Activated CD8-positive, alpha-beta T cell treated with anti-CD3 and anti-CD28 coated beads for 36 hours (primary cell): Measurements from ENCODE around the gene RAD51B. TPM values are rescaled to one million over a fixed set of nuclear protein-coding genes. Genes with fewer than 3 reads are reported as not detected.

Source experiments
- ATAC-seq: fragments of 200-7000 bp; cut with Tn5 transposase; one replicate; pipeline ENCODE4 v1.10.0; 2021; ENCODE audit warnings: mild to moderate bottlenecking, moderate library complexity
- CTCF ChIA-PET: fragments of 350-600 bp; sonication (Branson Sonifier 250); formaldehyde crosslinking; loops from one replicate; lab custom pipeline; 2021; ENCODE audit warnings: antibody characterized with exemption; lab: Charles Lee
- POLR2A ChIA-PET: fragments of 350-600 bp; sonication (Branson Sonifier 250); formaldehyde crosslinking; loops from one replicate; lab custom pipeline; 2021; ENCODE audit warnings: antibody characterized with exemption; lab: Charles Lee
- DNase-seq: peaks from one replicate; pipeline ENCODE4 v3.0.0-alpha.2; 2020
- H3K27ac Mint-ChIP-seq: one replicate; pipeline ENCODE4 v1.8.0; 2021; ENCODE audit warnings: mild to moderate bottlenecking, mixed read lengths
- H3K27me3 Mint-ChIP-seq: one replicate; pipeline ENCODE4 v1.8.0; 2021; ENCODE audit warnings: mixed read lengths
- H3K36me3 Mint-ChIP-seq: one replicate; pipeline ENCODE4 v1.8.0; 2021; ENCODE audit warnings: low read depth, mixed read lengths
- H3K4me1 Mint-ChIP-seq: one replicate; pipeline ENCODE4 v1.8.0; 2021; ENCODE audit warnings: low read depth, mixed read lengths
- H3K4me3 Mint-ChIP-seq: one replicate; pipeline ENCODE4 v1.8.0; 2021; ENCODE audit warnings: mild to moderate bottlenecking, moderate library complexity, mixed read lengths
- H3K9me3 Mint-ChIP-seq: one replicate; pipeline ENCODE4 v1.8.0; 2021; ENCODE audit warnings: mixed read lengths
- CTCF ChIP-seq: fragments of 200-600 bp; IDR thresholded peaks from one replicate; pipeline ENCODE4 v1.8.0; 2022; ENCODE audit warnings: antibody characterized with exemption, mild to moderate bottlenecking
- intact Hi-C: fragments of 100-400 bp; cut with micrococcal nuclease; formaldehyde crosslinking; loops from one replicate; pipeline ENCODE4 v1.10.0; 2022
- total RNA-seq, 2 experiments: library from RNA; stranded (reverse); gene quantifications; one replicate each; pipeline ENCODE4 v1.2.3, GENCODE V29; 2021

Gene RAD51B
- total RNA-seq, 2 experiments from 2014 or later: 38.2 to 40.6 TPM

GRCh38 chr14:68655021-68655831, 835.6 kb downstream of the RAD51B start:
- Mint-ChIP-seq H3K27me3 (no peaks in the 10 kb centered on the region), H3K27ac (no peak overlapping the region), H3K36me3 (no peaks in the 10 kb centered on the region), H3K4me1 (peaks cover 14% of the 10 kb centered on the region), H3K9me3 (peaks cover 2% of the 10 kb centered on the region), H3K4me3 (no peak overlapping the region)
- ChIA-PET POLR2A (interaction anchor here (0.9 kb wide), 1 partner anchor 26 kb away, joined by 3 read pairs; no protein-coding TSS in a partner anchor), CTCF (no interaction called here)
- DNase-seq (no peak), ATAC-seq (no peak)
- intact Hi-C loops: no loop called here
- TF ChIP-seq CTCF: no peak

- ATAC-seq (no peak), DNase-seq (no peak)
- no peak overlapping the region for H3K4me3 Mint-ChIP-seq
- H3K27me3 Mint-ChIP-seq: no peaks in the 10 kb centered on the region
- TF ChIP-seq CTCF: no peak
- H3K27ac Mint-ChIP-seq: no peak overlapping the region
- H3K36me3 Mint-ChIP-seq: no peaks in the 10 kb centered on the region
- POLR2A ChIA-PET: interaction anchor here (0.9 kb wide), 1 partner anchor 27 kb away, joined by 3 read pairs; no protein-coding TSS in a partner anchor
- CTCF ChIA-PET: interaction anchor here (1.0 kb wide), 1 partner anchor 29 kb away, joined by 4 read pairs; no protein-coding TSS in a partner anchor
- peaks cover 2% of the 10 kb centered on the region for H3K9me3 Mint-ChIP-seq
- H3K4me1 Mint-ChIP-seq: peaks cover 16% of the 10 kb centered on the region
- intact Hi-C loops: no loop called here
Measured at GRCh38 chr14:68655911-68656316, 836.3 kb downstream of the RAD51B start.

GRCh38 chr14:68656452-68656851, 836.9 kb downstream of the RAD51B start:
- peaks cover 2% of the 10 kb centered on the region for H3K9me3 Mint-ChIP-seq
- H3K4me3 Mint-ChIP-seq: no peak overlapping the region
- no peak overlapping the region for H3K27ac Mint-ChIP-seq
- H3K4me1 Mint-ChIP-seq: peaks cover 18% of the 10 kb centered on the region
- ChIA-PET CTCF (interaction anchor here (1.0 kb wide), 1 partner anchor 29 kb away, joined by 4 read pairs; no protein-coding TSS in a partner anchor), POLR2A (no interaction called here)
- TF ChIP-seq CTCF: no peak
- intact Hi-C loops: no loop called here
- no peaks in the 10 kb centered on the region for H3K36me3 Mint-ChIP-seq
- no peaks in the 10 kb centered on the region for H3K27me3 Mint-ChIP-seq
- ATAC-seq (no peak), DNase-seq (no peak)

- peaks cover 26% of the 10 kb centered on the region for H3K4me1 Mint-ChIP-seq
- peaks cover 2% of the 10 kb centered on the region for H3K9me3 Mint-ChIP-seq
- no peak for TF ChIP-seq CTCF
- H3K4me3 Mint-ChIP-seq: no peak overlapping the region
- H3K27ac Mint-ChIP-seq: no peak overlapping the region
- POLR2A ChIA-PET: interaction anchor here (1.0 kb wide), 1 partner anchor 25 kb away, joined by 4 read pairs; no protein-coding TSS in a partner anchor
- H3K27me3 Mint-ChIP-seq: no peaks in the 10 kb centered on the region
- no peak for DNase-seq
- ATAC-seq: no peak
- intact Hi-C loops: no loop called here
- CTCF ChIA-PET: interaction anchor here (1.0 to 1.2 kb wide), 2 partner anchors 28 to 447 kb away, joined by 3 to 4 read pairs; no protein-coding TSS in a partner anchor
- H3K36me3 Mint-ChIP-seq: no peaks in the 10 kb centered on the region
Measured at GRCh38 chr14:68657300-68658028, 837.9 kb downstream of the RAD51B start.
